Tibial artery (tissue), 4 donors: ENCODE measurements around the gene KDM6A.
"Not testable (repeated sequence)": the region's sequence is repeated elsewhere in the genome, so short reads cannot be mapped to it uniquely, and the experiment has no call there.

Experiments used
- DNase-seq, 2 donors: peaks; one replicate each; pipeline ENCODE4 v3.0.0-alpha.2; 2019
- H3K27ac ChIP-seq, 2 donors: fragments of 200-600 bp; sonication (generic) in 1 of 2; 1 replicate in 1 of 2; 2 replicates in 1 of 2; pipeline ENCODE4 v1.5.1; 2018 to 2019; ENCODE audit warnings: mild to moderate bottlenecking in 1 of 2
- H3K27me3 ChIP-seq, 2 donors: fragments of 200-600 bp; sonication (generic) in 1 of 2; one replicate each; pipeline versions ENCODE4 v1.5.1 to v1.6.0; 2016 to 2019
- H3K36me3 ChIP-seq, 3 donors: fragments of 200-600 bp; sonication (generic) in 2 of 3; one replicate each; pipeline ENCODE4 v1.5.1; 2016 to 2019; ENCODE audit warnings: mild to moderate bottlenecking in 2 of 3
- H3K4me1 ChIP-seq, 4 donors: fragments of 200-600 bp; sonication (generic) in 2 of 4; 1 replicate in 3 of 4; 2 replicates in 1 of 4; pipeline ENCODE4 v1.5.1; 2016 to 2019
- H3K4me3 ChIP-seq, 2 donors: fragments of 200-600 bp; sonication (generic) in 1 of 2; 1 replicate in 1 of 2; 2 replicates in 1 of 2; pipeline ENCODE4 v1.5.1; 2018 to 2019; ENCODE audit warnings: mild to moderate bottlenecking in 2 of 2
- H3K9me3 ChIP-seq, 3 donors: fragments of 200-600 bp; sonication (generic) in 1 of 3; one replicate each; pipeline ENCODE4 v1.5.1; 2016 to 2019
- CTCF ChIP-seq, 2 experiments: fragments of 200-600 bp in 1 of 2; fragments of 450-650 bp in 1 of 2; IDR thresholded peaks; one replicate each; pipeline ENCODE4 v1.5.1; 2017 to 2019; ENCODE audit warnings: antibody characterized with exemption in 2 of 2, mild to moderate bottlenecking in 1 of 2, moderate library complexity in 1 of 2
- intact Hi-C: fragments of 100-400 bp; cut with DNase I; formaldehyde crosslinking; loops from one replicate; pipeline ENCODE4 v1.15.0; 2023; ENCODE audit warnings: low total_unique reads

The KDM6A gene

GRCh38 chrX:44996277-44996676 is 123.3 kb downstream of the KDM6A start:
- H3K4me3 ChIP-seq, result no peak overlapping the region
- no peaks in the 10 kb centered on the region for H3K9me3 ChIP-seq
- no peak for DNase-seq
- no peaks in the 10 kb centered on the region for H3K27me3 ChIP-seq
- H3K27ac ChIP-seq, result no peak overlapping the region
- TF ChIP-seq CTCF (IDR thresholded peaks at IDR 0.05), result no peak
- H3K36me3 ChIP-seq, result no peaks in the 10 kb centered on the region
- intact Hi-C loops, result no loop called here
- peaks cover 0 to 19% (median 7%) of the 10 kb centered on the region in 4 donors for H3K4me1 ChIP-seq

GRCh38 chrX:44997282-44997812 is 124.4 kb downstream of the KDM6A start:
- Histone ChIP-seq H3K9me3 (no peaks in the 10 kb centered on the region), H3K4me1 (peaks cover 0 to 19% (median 7%) of the 10 kb centered on the region in 4 donors), H3K27ac (peak overlapping the region in 1 of 2 donors; percentile 27), H3K27me3 (no peaks in the 10 kb centered on the region), H3K4me3 (no peak overlapping the region), H3K36me3 (no peaks in the 10 kb centered on the region)
- DNase-seq, result no peak
- intact Hi-C loops, result no loop called here
- no peak for TF ChIP-seq CTCF (IDR thresholded peaks at IDR 0.05)

GRCh38 chrX:44997888-44998287 is 124.9 kb downstream of the KDM6A start:
- Histone ChIP-seq H3K4me1 (peaks cover 0 to 19% (median 7%) of the 10 kb centered on the region in 4 donors), H3K4me3 (no peak overlapping the region), H3K9me3 (no peaks in the 10 kb centered on the region), H3K36me3 (no peaks in the 10 kb centered on the region), H3K27ac (no peak overlapping the region), H3K27me3 (no peaks in the 10 kb centered on the region)
- DNase-seq, result no peak
- TF ChIP-seq CTCF (IDR thresholded peaks at IDR 0.05), result no peak
- intact Hi-C loops, result no loop called here

GRCh38 chrX:44999237-44999636 is 126.2 kb downstream of the KDM6A start:
- H3K36me3 ChIP-seq, DNase-seq, H3K9me3 ChIP-seq, H3K27me3 ChIP-seq, intact Hi-C loops, H3K4me3 ChIP-seq, H3K27ac ChIP-seq: not testable (repeated sequence)
- peaks cover 0 to 19% (median 7%) of the 10 kb centered on the region in 4 donors for H3K4me1 ChIP-seq

- H3K4me3 ChIP-seq, intact Hi-C loops, H3K27ac ChIP-seq, H3K27me3 ChIP-seq, DNase-seq, H3K9me3 ChIP-seq, H3K36me3 ChIP-seq: not testable (repeated sequence)
- peaks cover 0 to 19% (median 7%) of the 10 kb centered on the region in 4 donors for H3K4me1 ChIP-seq
Observed at GRCh38 chrX:44999872-45000271, 126.9 kb downstream of the KDM6A start.

DNA sequence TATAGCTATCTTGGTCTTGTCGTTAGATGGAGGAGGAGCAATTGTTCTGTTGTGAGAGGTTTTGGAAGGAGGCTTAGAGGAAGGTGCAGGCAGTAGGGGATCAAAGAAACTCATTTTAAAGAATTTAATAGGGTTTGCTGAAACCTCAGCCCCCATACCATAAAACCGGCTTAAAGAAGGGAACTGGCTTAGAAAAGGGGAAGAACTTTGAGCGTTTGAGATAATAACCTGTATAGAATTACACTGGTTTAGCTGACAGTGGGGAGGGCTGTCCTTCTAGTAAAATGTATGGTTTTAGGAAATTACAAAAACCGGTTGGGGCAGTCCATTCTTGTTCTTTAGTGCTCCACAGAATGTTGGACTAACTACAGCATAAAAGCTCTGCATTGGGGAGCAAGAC is 128.1 kb downstream of the KDM6A start:
- H3K27me3 ChIP-seq, result no peaks in the 10 kb centered on the region
- H3K4me1 ChIP-seq, result peaks cover 0 to 19% (median 7%) of the 10 kb centered on the region in 4 donors
- peaks cover 0 to 1% (median 0%) of the 10 kb centered on the region in 3 donors for H3K9me3 ChIP-seq
- intact Hi-C loops, result no loop called here
- no peaks in the 10 kb centered on the region for H3K36me3 ChIP-seq
- H3K4me3 ChIP-seq, result no peak overlapping the region
- no peak for TF ChIP-seq CTCF (IDR thresholded peaks at IDR 0.05)
- H3K27ac ChIP-seq, result no peak overlapping the region
- no peak for DNase-seq

DNA sequence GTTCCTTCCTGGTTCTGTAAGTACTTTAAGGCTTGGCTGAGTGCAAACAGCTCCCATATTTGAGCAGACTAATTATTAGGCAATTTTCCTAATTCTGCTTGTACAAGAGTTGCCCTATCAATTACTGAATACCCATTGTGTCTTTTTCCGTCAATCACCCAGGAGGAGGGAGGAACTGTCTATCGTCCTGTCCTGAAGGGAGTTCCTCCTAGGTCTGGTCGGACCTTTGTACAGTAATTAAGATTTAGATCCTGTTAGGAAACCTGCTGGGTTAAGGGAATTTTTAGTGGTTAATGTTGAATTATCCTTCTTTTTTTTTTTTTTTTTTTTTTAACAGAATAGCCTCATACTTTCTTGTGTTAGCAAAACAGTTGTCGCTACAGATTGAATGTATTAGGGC is 130.1 kb downstream of the KDM6A start:
- intact Hi-C loops, result no loop called here
- Histone ChIP-seq H3K27me3 (no peaks in the 10 kb centered on the region), H3K4me1 (peaks cover 0 to 5% (median 2%) of the 10 kb centered on the region in 4 donors), H3K9me3 (peaks cover 0 to 8% (median 0%) of the 10 kb centered on the region in 3 donors), H3K27ac (no peak overlapping the region), H3K36me3 (no peaks in the 10 kb centered on the region), H3K4me3 (no peak overlapping the region)
- DNase-seq, result no peak
- no peak for TF ChIP-seq CTCF (IDR thresholded peaks at IDR 0.05)
